Neuronal stem cell (in vitro differentiated cells): ENCODE data around the gene LDB2.

ENCODE experiments used
- DNase-seq: peaks from one replicate; pipeline ENCODE4 v3.0.0-alpha.2; 2013; ENCODE audit warnings: low spot score
- H2AFZ ChIP-seq: one replicate; pipeline ENCODE4 v1.6.1; 2013; ENCODE audit warnings: mild to moderate bottlenecking, low read length, inconsistent platforms
- H2AK5ac ChIP-seq: 2 replicates; pipeline ENCODE4 v1.6.1; 2013; ENCODE audit warnings: low read depth, mild to moderate bottlenecking, inconsistent platforms, low read length, moderate library complexity, mixed read lengths
- H2BK120ac ChIP-seq: 2 replicates; pipeline ENCODE4 v1.6.1; 2013; ENCODE audit warnings: low read depth, mild to moderate bottlenecking, inconsistent platforms, low read length, moderate library complexity, mixed read lengths
- H2BK12ac ChIP-seq: one replicate; pipeline ENCODE4 v1.6.1; 2013; ENCODE audit warnings: low read length, inconsistent platforms
- H2BK15ac ChIP-seq: 2 replicates; pipeline ENCODE4 v1.6.1; 2013; ENCODE audit warnings: mild to moderate bottlenecking, low read length, inconsistent platforms, mixed read lengths
- H2BK5ac ChIP-seq: one replicate; pipeline ENCODE4 v1.6.1; 2013; ENCODE audit warnings: inconsistent platforms, mild to moderate bottlenecking, low read length, moderate library complexity
- H3K14ac ChIP-seq: one replicate; pipeline ENCODE4 v1.6.1; 2013; ENCODE audit warnings: low read length, inconsistent platforms
- H3K18ac ChIP-seq: 2 replicates; pipeline ENCODE4 v1.6.1; 2013; ENCODE audit warnings: low read length, inconsistent platforms
- H3K23ac ChIP-seq: 2 replicates; pipeline ENCODE4 v1.6.1; 2013; ENCODE audit warnings: low read depth, mild to moderate bottlenecking, mixed read lengths, low read length, inconsistent platforms; ENCODE audit not compliant: poor library complexity
- H3K27ac ChIP-seq: replicated peaks from 3 replicates; pipeline ENCODE4 v1.5.1; 2013; ENCODE audit warnings: low read length, inconsistent platforms
- H3K27me3 ChIP-seq, 3 experiments: 2 replicates each; pipeline ENCODE4 v1.6.1; 2013; ENCODE audit warnings: low read length in 3 of 3, mild to moderate bottlenecking in 2 of 3, inconsistent platforms in 1 of 3, low read depth in 1 of 3, mixed read lengths in 1 of 3, moderate library complexity in 1 of 3; ENCODE audit not compliant: control insufficient read depth in 3 of 3, insufficient read depth in 3 of 3
- H3K36me3 ChIP-seq, 2 donors: replicated peaks in 1 of 2; 2 replicates each; pipeline ENCODE4 v1.6.1; 2013; ENCODE audit warnings: low read length in 2 of 2; ENCODE audit not compliant: control insufficient read depth in 2 of 2, insufficient read depth in 2 of 2
- H3K4ac ChIP-seq: 2 replicates; pipeline ENCODE4 v1.6.1; 2013; ENCODE audit warnings: inconsistent platforms, mild to moderate bottlenecking, low read length, moderate library complexity
- H3K4me1 ChIP-seq, 2 donors: 1 replicate in 1 of 2; 2 replicates in 1 of 2; pipeline ENCODE4 v1.6.1; 2013; ENCODE audit warnings: low read length in 2 of 2, low read depth in 1 of 2; ENCODE audit not compliant: control insufficient read depth in 2 of 2, insufficient read depth in 1 of 2
- H3K4me2 ChIP-seq: one replicate; pipeline ENCODE4 v1.6.1; 2013; ENCODE audit warnings: mild to moderate bottlenecking, low read length, inconsistent platforms; ENCODE audit not compliant: insufficient read depth, poor library complexity, severe bottlenecking
- H3K4me3 ChIP-seq, 2 donors: 2 replicates each; pipeline ENCODE4 v1.5.1; 2013; ENCODE audit warnings: low read length in 2 of 2, mild to moderate bottlenecking in 2 of 2, inconsistent platforms in 1 of 2, moderate library complexity in 1 of 2
- H3K79me1 ChIP-seq: one replicate; pipeline ENCODE4 v1.6.1; 2013; ENCODE audit warnings: low read depth, mild to moderate bottlenecking, inconsistent platforms, low read length, moderate library complexity
- H3K9ac ChIP-seq: one replicate; pipeline ENCODE4 v1.6.1; 2013; ENCODE audit warnings: mild to moderate bottlenecking, low read depth, low read length, inconsistent platforms; ENCODE audit not compliant: poor library complexity
- H3K9me3 ChIP-seq, 2 donors: replicated peaks in 1 of 2; 2 replicates each; pipeline versions ENCODE3 to v1.6.1; 2013; ENCODE audit warnings: low read length in 2 of 2, mild to moderate bottlenecking in 2 of 2, inconsistent platforms in 1 of 2, low read depth in 1 of 2, mixed read lengths in 1 of 2, moderate library complexity in 1 of 2; ENCODE audit not compliant: control insufficient read depth in 2 of 2, insufficient read depth in 1 of 2
- H4K8ac ChIP-seq: one replicate; pipeline ENCODE4 v1.6.1; 2013; ENCODE audit warnings: low read depth, mild to moderate bottlenecking, inconsistent platforms, low read length, moderate library complexity
- H4K91ac ChIP-seq: one replicate; pipeline ENCODE4 v1.6.1; 2013; ENCODE audit warnings: low read length, low read depth, mild to moderate bottlenecking, inconsistent platforms; ENCODE audit not compliant: poor library complexity
- WGBS, 2 donors: extraction: QIAGEN DNeasy Blood & Tissue Kit; methylation state at CpG; one replicate each; pipeline ENCODE4 v1.1.7; 2013; ENCODE audit warnings: missing lambda C conversion rate in 2 of 2, mixed read lengths in 1 of 2; ENCODE audit not compliant: insufficient read length in 2 of 2, insufficient replicate concordance in 1 of 2; ENCODE audit errors: extremely low coverage in 2 of 2; 5-methylcytosine and 5-hydroxymethylcytosine counted together

Gene LDB2

GRCh38 chr4:16884673-16885460, 13.6 kb downstream of the LDB2 start:
- Histone ChIP-seq H2AFZ (no peak overlapping the region), H3K27me3 (no peaks in the 10 kb centered on the region), H2BK5ac (no peak overlapping the region), H4K8ac (no peak overlapping the region), H3K4me3 (no peak overlapping the region), H4K91ac (no peak overlapping the region), H2BK15ac (no peak overlapping the region), H3K9ac (no peak overlapping the region), H3K27ac (no peak overlapping the region), H3K79me1 (no peaks in the 10 kb centered on the region), H3K9me3 (peaks cover 0 to 1% of the 10 kb centered on the region in 2 donors), H3K18ac (no peak overlapping the region), H3K14ac (no peak overlapping the region), H3K4ac (no peak overlapping the region), H3K36me3 (no peaks in the 10 kb centered on the region), H2BK120ac (no peak overlapping the region), H3K4me2 (no peak overlapping the region), H3K23ac (no peak overlapping the region), H2AK5ac (no peak overlapping the region), H3K4me1 (no peaks in the 10 kb centered on the region), H2BK12ac (no peak overlapping the region)
- DNase-seq, result no peak
- no CpG with 5 or more reads among the region's 8 CpGs for WGBS, 2 donors

GRCh38 chr4:16883806-16884205, 14.6 kb downstream of the LDB2 start:
- peaks cover 1 to 2% of the 10 kb centered on the region in 2 donors for H3K9me3 ChIP-seq

GRCh38 chr4:16881151-16881884, 17.1 kb downstream of the LDB2 start:
- H2BK120ac ChIP-seq, result no peak overlapping the region
- no peak overlapping the region for H3K27ac ChIP-seq
- H3K27me3 ChIP-seq, result no peaks in the 10 kb centered on the region
- H3K4me2 ChIP-seq, result no peak overlapping the region
- H2BK15ac ChIP-seq, result no peak overlapping the region
- no peak for DNase-seq
- no peak overlapping the region for H3K4ac ChIP-seq
- no peak overlapping the region for H3K4me3 ChIP-seq
- H2AFZ ChIP-seq, result no peak overlapping the region
- WGBS, 2 donors, result no CpG with 5 or more reads among the region's 7 CpGs
- H3K14ac ChIP-seq, result no peak overlapping the region
- no peak overlapping the region for H3K9ac ChIP-seq
- no peak overlapping the region for H2AK5ac ChIP-seq
- H3K4me1 ChIP-seq, result no peaks in the 10 kb centered on the region
- no peak overlapping the region for H2BK12ac ChIP-seq
- no peaks in the 10 kb centered on the region for H3K36me3 ChIP-seq
- no peak overlapping the region for H4K8ac ChIP-seq
- no peak overlapping the region for H4K91ac ChIP-seq
- H2BK5ac ChIP-seq, result no peak overlapping the region
- no peaks in the 10 kb centered on the region for H3K79me1 ChIP-seq
- no peak overlapping the region for H3K18ac ChIP-seq
- H3K23ac ChIP-seq, result no peak overlapping the region
- H3K9me3 ChIP-seq, result peaks cover 0 to 2% of the 10 kb centered on the region in 2 donors

More at GRCh38 chr4:16883806-16884205, 14.6 kb downstream of the LDB2 start:
- no peaks in the 10 kb centered on the region for H3K36me3 ChIP-seq
- H3K18ac ChIP-seq, result no peak overlapping the region
- no CpG with 5 or more reads among the region's 4 CpGs for WGBS, 2 donors
- no peak overlapping the region for H3K27ac ChIP-seq
- H2BK120ac ChIP-seq, result no peak overlapping the region
- H3K14ac ChIP-seq, result no peak overlapping the region
- no peaks in the 10 kb centered on the region for H3K4me1 ChIP-seq
- H2BK5ac ChIP-seq, result no peak overlapping the region
- H2BK12ac ChIP-seq, result no peak overlapping the region
- H3K4me3 ChIP-seq, result no peak overlapping the region
- no peak for DNase-seq
- no peaks in the 10 kb centered on the region for H3K79me1 ChIP-seq
- H4K8ac ChIP-seq, result no peak overlapping the region
- no peak overlapping the region for H3K4me2 ChIP-seq
- H3K9ac ChIP-seq, result no peak overlapping the region
- no peak overlapping the region for H2AFZ ChIP-seq
- no peak overlapping the region for H4K91ac ChIP-seq
- no peaks in the 10 kb centered on the region for H3K27me3 ChIP-seq
- H3K23ac ChIP-seq, result no peak overlapping the region
- H2AK5ac ChIP-seq, result no peak overlapping the region
- H3K4ac ChIP-seq, result no peak overlapping the region
- H2BK15ac ChIP-seq, result no peak overlapping the region

DNA sequence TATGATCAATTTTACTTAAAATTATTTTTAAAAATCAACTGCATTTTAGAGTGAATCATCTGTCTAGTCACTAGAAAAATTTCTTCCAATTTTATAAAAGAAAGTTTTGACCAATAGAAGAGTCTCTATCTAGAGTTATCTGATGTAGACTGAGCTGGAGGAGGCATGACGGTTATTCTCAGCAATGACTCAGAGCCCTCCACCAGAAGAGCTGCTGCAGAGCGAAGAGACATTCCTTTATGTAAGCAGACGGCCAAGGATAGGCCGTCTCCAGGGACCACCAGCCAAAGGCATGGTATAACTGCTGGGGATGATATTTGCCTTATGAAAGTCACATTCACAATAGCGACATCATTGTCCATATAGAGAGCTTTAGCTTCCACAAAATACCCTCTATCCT, 23.0 kb downstream of the LDB2 start:
- Histone ChIP-seq H3K14ac (no peak overlapping the region), H3K9ac (no peak overlapping the region), H4K8ac (no peak overlapping the region), H2BK120ac (no peak overlapping the region), H3K4me1 (no peaks in the 10 kb centered on the region), H4K91ac (no peak overlapping the region), H3K79me1 (no peaks in the 10 kb centered on the region), H2BK15ac (no peak overlapping the region), H3K4me2 (no peak overlapping the region), H2BK12ac (no peak overlapping the region), H3K27ac (no peak overlapping the region), H3K23ac (no peak overlapping the region), H2AFZ (no peak overlapping the region), H3K4me3 (no peak overlapping the region), H3K9me3 (peaks cover 0 to 5% of the 10 kb centered on the region in 2 donors), H2BK5ac (no peak overlapping the region), H2AK5ac (no peak overlapping the region), H3K18ac (no peak overlapping the region), H3K36me3 (no peaks in the 10 kb centered on the region), H3K27me3 (no peaks in the 10 kb centered on the region), H3K4ac (no peak overlapping the region)
- DNase-seq, result no peak
- no CpG with 5 or more reads among the region's 5 CpGs for WGBS, 2 donors
